ENCODE data around the gene CTDSPL. TPM values are rescaled to one million over a fixed set of nuclear protein-coding genes. Genes with fewer than 3 reads are reported as not detected.

The CTDSPL gene
- total and polyA plus RNA-seq, 2 of the 13 experiments (the other 11 are each of a cell fraction or from before 2014, with no cell fraction given): 26.1 to 142 TPM

GRCh38 chr3:37967260-37967881 lies 105.7 kb downstream of the CTDSPL start (continued):
- TF ChIP-seq E2F5 (CRISPR knock-in tag; conservative IDR thresholded peaks at IDR 0.05) (no peak), TCF7 (IDR thresholded peaks at IDR 0.05; ENCODE audit: low read depth) (no peak), ZNF790 (CRISPR knock-in tag; IDR thresholded peaks at IDR 0.05; ENCODE audit: borderline replicate concordance) (no peak), ZKSCAN8 (CRISPR knock-in tag; IDR thresholded peaks at IDR 0.05; ENCODE audit: borderline replicate concordance) (0 out of 2 replicates have a peak, but pooled peaks have one; percentile 34), ATF7-NPFF (CRISPR knock-in tag; IDR thresholded peaks at IDR 0.05; ENCODE audit: low read depth) (no peak), ZNF792 (CRISPR knock-in tag; IDR thresholded peaks at IDR 0.05) (no peak), EEA1 (CRISPR knock-in tag; IDR thresholded peaks at IDR 0.05; ENCODE audit: borderline replicate concordance) (no peak), ARNT2 (CRISPR knock-in tag; IDR thresholded peaks at IDR 0.05; ENCODE audit: low read depth) (no peak), CREM (IDR thresholded peaks at IDR 0.05) (no peak), CREM (CRISPR knock-in tag; IDR thresholded peaks at IDR 0.05) (no peak), FOXK1 (CRISPR knock-in tag; IDR thresholded peaks at IDR 0.05; ENCODE audit: borderline replicate concordance, low read depth) (no peak), ZNF749 (CRISPR knock-in tag; IDR thresholded peaks at IDR 0.05; ENCODE audit: borderline replicate concordance) (no peak), ZNF556 (CRISPR knock-in tag; IDR thresholded peaks at IDR 0.05; ENCODE audit: borderline replicate concordance) (peak; percentile 54; the same call in 1 of the 2 replicates)
- TF ChIP-seq, protein P1, sequence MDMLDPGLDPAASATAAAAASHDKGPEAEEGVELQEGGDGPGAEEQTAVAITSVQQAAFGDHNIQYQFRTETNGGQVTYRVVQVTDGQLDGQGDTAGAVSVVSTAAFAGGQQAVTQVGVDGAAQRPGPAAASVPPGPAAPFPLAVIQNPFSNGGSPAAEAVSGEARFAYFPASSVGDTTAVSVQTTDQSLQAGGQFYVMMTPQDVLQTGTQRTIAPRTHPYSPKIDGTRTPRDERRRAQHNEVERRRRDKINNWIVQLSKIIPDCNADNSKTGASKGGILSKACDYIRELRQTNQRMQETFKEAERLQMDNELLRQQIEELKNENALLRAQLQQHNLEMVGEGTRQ (IDR thresholded peaks at IDR 0.05; ENCODE audit: low read depth, low read length): no peak
- TF ChIP-seq, protein P1 (CRISPR knock-in tag; IDR thresholded peaks at IDR 0.05; ENCODE audit: borderline replicate concordance): no peak
- TF ChIP-seq, protein P2, sequence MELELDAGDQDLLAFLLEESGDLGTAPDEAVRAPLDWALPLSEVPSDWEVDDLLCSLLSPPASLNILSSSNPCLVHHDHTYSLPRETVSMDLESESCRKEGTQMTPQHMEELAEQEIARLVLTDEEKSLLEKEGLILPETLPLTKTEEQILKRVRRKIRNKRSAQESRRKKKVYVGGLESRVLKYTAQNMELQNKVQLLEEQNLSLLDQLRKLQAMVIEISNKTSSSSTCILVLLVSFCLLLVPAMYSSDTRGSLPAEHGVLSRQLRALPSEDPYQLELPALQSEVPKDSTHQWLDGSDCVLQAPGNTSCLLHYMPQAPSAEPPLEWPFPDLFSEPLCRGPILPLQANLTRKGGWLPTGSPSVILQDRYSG (CRISPR knock-in tag; IDR thresholded peaks at IDR 0.05): no peak
- TF ChIP-seq, protein P3, sequence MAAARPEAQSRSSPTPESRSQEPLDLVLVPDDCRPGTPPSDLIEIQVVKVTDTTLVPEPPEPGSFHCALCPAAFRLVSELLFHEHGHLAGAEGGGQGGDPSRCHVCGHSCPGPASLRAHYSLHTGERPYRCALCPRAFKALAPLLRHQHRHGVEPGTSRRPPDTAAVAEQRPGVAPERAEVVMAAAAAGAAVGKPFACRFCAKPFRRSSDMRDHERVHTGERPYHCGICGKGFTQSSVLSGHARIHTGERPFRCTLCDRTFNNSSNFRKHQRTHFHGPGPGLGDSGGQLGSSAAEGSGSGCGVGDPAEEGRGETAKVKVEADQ (CRISPR knock-in tag; IDR thresholded peaks at IDR 0.05; ENCODE audit: borderline replicate concordance): no peak
- TF ChIP-seq, protein P4, sequence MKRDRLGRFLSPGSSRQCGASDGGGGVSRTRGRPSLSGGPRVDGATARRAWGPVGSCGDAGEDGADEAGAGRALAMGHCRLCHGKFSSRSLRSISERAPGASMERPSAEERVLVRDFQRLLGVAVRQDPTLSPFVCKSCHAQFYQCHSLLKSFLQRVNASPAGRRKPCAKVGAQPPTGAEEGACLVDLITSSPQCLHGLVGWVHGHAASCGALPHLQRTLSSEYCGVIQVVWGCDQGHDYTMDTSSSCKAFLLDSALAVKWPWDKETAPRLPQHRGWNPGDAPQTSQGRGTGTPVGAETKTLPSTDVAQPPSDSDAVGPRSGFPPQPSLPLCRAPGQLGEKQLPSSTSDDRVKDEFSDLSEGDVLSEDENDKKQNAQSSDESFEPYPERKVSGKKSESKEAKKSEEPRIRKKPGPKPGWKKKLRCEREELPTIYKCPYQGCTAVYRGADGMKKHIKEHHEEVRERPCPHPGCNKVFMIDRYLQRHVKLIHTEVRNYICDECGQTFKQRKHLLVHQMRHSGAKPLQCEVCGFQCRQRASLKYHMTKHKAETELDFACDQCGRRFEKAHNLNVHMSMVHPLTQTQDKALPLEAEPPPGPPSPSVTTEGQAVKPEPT (CRISPR knock-in tag; IDR thresholded peaks at IDR 0.05; ENCODE audit: low read depth): no peak

All from HepG2 (cell line).